Measurements from ENCODE around the gene UIMC1.

- TF ChIP-seq, protein P1, sequence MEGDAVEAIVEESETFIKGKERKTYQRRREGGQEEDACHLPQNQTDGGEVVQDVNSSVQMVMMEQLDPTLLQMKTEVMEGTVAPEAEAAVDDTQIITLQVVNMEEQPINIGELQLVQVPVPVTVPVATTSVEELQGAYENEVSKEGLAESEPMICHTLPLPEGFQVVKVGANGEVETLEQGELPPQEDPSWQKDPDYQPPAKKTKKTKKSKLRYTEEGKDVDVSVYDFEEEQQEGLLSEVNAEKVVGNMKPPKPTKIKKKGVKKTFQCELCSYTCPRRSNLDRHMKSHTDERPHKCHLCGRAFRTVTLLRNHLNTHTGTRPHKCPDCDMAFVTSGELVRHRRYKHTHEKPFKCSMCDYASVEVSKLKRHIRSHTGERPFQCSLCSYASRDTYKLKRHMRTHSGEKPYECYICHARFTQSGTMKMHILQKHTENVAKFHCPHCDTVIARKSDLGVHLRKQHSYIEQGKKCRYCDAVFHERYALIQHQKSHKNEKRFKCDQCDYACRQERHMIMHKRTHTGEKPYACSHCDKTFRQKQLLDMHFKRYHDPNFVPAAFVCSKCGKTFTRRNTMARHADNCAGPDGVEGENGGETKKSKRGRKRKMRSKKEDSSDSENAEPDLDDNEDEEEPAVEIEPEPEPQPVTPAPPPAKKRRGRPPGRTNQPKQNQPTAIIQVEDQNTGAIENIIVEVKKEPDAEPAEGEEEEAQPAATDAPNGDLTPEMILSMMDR (optimal IDR thresholded peaks at IDR 0.05 in 1 of 3, IDR thresholded peaks at IDR 0.05 in 1 of 3, conservative IDR thresholded peaks at IDR 0.05 in 1 of 3; ENCODE audit: extremely low read depth in 1 of 3, insufficient read depth in 2 of 3, low read length in 3 of 3), result no peak
- no peak for TF ChIP-seq EZH2 (IDR thresholded peaks at IDR 0.05; ENCODE audit: low read length)
Observed at GRCh38 chr5:176873541-176874172, 132.9 kb downstream of the UIMC1 start.
